WI38 (cell line): ENCODE measurements around the gene CPA2.

Source experiments
- H3K4me3 ChIP-seq: 2 replicates; pipeline ENCODE4 v1.5.1; 2011; ENCODE audit warnings: low read depth, mild to moderate bottlenecking, control low read depth, low read length
- CTCF ChIP-seq: IDR thresholded peaks from 2 replicates; pipeline ENCODE4 v1.5.1; 2012; ENCODE audit warnings: low read depth, mild to moderate bottlenecking, control low read depth, low read length

The CPA2 gene

GRCh38 chr7:130302649-130303048 lies 36.0 kb downstream of the CPA2 start:
- no peak overlapping the region for H3K4me3 ChIP-seq
- TF ChIP-seq CTCF, result no peak

DNA sequence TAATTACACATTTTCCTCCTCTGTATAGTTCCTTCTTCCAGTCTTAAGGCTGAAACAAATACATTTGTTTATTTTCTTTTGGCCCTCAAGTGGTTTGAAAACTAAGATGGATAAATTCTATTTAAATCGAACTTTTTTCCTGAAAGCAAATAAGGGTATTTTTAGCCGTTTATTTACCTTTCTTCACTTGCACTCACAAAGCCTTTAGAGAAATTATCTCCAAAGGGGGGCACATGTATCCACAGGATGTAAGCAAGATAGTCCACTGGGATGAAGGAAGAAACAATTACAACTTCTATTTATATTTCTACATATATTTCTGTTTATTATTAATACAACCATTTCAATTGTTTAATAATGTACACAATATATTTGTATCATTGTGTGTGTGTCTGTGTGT lies 36.5 kb downstream of the CPA2 start:
- no peak for TF ChIP-seq CTCF
- H3K4me3 ChIP-seq, result no peak overlapping the region

GRCh38 chr7:130303551-130303950 lies 36.9 kb downstream of the CPA2 start:
- H3K4me3 ChIP-seq, result no peak overlapping the region
- no peak for TF ChIP-seq CTCF

GRCh38 chr7:130303982-130304381 lies 37.3 kb downstream of the CPA2 start:
- no peak for TF ChIP-seq CTCF

DNA sequence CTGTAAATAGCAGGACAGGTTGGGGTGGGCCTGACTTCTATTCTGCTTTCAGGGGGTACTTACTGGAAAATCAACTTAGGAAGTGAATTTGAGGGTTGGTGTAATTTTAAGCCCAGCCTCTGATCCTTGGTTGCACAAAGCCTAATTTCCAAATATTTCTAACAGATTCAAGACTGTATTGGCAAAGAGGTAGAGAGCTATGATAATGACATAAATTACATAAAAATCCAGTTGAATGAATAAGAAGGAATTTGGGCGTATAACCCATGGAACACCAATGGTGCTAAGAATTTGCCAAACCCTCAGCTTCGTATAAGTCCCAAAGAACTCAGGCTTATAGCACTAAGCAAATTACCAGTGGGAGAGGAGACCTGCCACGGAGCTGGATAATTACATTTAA lies 38.2 kb downstream of the CPA2 start:
- no peak for TF ChIP-seq CTCF
- H3K4me3 ChIP-seq, result no peak overlapping the region

More at GRCh38 chr7:130303982-130304381, 37.3 kb downstream of the CPA2 start:
- H3K4me3 ChIP-seq, result no peak overlapping the region

DNA sequence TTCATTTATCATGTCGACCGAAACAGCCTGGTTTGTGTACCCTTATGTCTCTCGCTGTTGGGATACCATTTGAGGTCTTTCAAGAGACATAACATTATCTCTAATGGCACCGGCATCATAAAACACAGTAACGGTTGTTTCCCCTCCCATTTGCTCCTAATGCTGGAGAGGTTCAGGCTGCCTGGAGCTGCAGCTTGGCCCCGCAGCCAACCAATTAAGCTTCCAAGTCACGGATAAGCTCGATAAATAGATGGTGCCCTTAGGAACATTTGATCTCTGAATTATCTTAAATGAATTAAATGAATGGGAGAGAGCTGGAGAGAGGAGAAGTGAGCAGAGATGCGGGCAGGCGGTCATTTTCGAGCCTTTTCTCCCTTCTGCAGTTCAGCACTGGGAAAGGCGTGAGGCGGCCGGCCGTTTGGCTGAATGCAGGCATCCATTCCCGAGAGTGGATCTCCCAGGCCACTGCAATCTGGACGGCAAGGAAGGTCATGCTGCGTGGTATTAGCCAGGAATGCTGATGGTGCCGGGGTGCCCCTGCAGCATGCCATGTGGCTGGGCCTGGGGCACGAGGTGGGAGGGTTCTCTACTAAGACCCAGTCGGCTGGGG lies 38.9 kb downstream of the CPA2 start:
- no peak for TF ChIP-seq CTCF
- H3K4me3 ChIP-seq, result no peak overlapping the region

DNA sequence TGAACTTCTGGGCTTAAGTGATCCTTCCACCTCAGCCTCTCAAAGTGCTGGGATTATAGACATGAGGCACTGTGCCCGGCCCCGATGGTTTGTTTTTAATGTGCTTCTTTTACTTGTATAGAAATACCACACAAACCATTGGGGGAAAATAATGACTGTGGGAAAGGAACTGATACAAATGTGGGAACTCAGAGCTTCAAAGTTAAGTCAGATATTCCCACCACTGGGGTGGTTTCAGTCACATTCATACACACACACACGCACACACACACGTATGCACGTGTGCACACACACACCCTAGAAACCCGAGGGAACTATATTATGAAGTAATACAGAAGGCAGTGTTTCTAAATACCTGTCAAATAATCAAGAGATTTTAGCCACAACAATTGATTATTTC lies 43.3 kb downstream of the CPA2 start:
- TF ChIP-seq CTCF, result no peak
- H3K4me3 ChIP-seq, result no peak overlapping the region
